GM21737 (cell line): ENCODE data around the gene NCLN.
A peak's percentile ranks its signal among the peaks of the same experiment; 100 is the strongest.
"Not testable (repeated sequence)": the region's sequence is repeated elsewhere in the genome, so short reads cannot be mapped to it uniquely, and the experiment has no call there.

Experiments
- ATAC-seq: cut with Tn5 transposase; IDR thresholded peaks from one replicate; pipeline ENCODE4 v1.9.1; 2021; ENCODE audit warnings: mild to moderate bottlenecking, moderate library complexity; ENCODE audit not compliant: unreplicated experiment

The NCLN gene

DNA sequence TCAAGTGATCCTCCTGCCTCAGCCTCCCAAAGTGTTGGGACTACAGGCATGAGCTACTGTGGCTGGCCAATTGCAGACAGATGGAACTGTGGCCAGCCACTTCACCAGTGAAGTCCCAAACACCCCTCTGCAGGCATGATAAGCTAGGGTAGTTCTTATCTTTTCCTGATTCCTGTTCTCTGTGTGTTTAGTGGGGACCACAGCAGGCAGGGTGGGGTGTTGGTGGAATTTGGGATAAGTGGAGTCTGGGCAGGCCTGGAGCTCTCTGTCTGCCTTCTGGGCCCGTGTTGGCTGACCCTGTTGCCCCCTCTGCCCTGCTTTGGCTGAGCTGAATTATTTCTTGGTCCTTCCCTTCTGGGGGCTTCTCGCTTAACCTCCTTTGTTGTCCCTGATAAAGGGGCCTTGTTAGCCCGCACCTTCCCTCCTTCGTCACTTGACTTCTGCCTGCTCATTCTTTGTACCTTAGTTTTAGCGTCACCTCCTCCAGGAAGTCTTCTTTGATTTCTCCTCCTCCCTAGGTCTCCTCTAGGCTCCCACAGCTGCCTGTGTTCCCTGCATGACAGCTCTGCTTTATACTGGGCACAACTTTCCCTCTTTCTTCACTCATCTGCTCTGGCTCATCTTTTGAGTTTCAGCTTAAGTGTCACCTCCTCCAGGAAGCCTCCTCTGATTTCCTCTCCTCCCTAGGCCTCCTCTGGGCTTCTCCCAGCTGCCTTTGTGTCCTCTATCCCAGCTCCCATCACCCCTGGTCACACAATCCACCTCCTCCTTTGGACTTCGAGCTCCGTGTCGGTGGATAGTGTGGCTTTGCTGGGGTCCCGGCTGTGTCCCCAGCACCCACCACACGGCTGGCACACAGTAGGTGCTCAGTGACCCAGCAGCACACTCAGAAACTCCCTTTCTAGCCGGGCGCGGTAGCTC, 1.7 kb upstream of the NCLN start:
- ATAC-seq = no peak

DNA sequence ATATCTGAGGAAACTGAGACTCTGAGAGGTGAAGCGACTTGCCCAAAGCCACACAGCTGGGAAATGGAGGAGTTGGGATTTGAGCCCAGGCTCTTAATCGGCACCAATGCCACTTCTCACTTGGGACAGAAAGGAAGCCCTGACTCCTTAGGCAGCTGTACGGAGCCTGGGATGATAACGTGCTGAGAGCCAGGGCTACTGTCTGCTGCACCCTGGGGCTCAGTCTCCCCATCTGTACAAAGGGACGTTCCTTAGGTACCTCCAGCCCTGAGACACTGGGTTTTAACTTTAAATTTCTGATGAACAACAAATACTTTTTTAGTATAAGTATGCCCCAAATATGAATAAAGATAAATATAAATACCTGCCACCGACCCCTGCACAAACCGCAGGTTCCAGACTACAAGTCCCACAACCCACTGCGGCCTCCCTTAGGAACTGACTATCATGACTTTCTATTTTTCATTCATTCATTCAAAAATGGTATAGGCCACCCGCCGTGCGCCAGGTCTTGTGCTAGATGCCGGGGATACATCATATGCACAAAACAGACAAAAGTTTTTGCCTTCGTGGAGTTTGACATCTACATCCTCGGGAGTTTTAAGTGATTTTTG, 776 bp upstream of the NCLN start:
- ATAC-seq = peak; percentile 16

DNA sequence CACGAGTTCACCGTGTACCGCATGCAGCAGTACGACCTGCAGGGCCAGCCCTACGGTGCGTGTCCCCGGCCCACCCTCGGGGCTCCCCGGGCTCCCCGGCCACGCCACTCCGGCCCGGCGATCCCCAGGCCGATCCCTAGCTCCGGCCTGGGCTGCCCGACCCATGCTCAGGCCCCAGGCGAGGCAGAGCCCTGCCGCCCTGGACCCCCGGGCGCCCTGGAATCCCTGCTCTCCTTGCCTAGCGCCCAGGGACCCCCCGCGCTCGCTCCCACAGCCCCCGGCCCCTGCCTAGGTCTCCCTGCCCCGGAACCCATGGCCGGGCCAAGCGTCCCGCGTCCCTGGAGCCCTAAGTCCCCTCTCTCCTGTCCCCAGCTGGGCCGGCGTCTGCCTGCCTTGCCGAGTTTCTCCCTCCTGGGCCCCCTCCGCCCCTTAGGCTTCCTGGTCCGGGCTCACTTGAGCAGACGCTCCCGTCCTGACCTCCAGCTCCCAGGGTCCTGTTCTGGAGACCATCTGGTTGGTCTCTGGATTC, 494 bp downstream of the NCLN start:
- peak; percentile 25 for ATAC-seq

DNA sequence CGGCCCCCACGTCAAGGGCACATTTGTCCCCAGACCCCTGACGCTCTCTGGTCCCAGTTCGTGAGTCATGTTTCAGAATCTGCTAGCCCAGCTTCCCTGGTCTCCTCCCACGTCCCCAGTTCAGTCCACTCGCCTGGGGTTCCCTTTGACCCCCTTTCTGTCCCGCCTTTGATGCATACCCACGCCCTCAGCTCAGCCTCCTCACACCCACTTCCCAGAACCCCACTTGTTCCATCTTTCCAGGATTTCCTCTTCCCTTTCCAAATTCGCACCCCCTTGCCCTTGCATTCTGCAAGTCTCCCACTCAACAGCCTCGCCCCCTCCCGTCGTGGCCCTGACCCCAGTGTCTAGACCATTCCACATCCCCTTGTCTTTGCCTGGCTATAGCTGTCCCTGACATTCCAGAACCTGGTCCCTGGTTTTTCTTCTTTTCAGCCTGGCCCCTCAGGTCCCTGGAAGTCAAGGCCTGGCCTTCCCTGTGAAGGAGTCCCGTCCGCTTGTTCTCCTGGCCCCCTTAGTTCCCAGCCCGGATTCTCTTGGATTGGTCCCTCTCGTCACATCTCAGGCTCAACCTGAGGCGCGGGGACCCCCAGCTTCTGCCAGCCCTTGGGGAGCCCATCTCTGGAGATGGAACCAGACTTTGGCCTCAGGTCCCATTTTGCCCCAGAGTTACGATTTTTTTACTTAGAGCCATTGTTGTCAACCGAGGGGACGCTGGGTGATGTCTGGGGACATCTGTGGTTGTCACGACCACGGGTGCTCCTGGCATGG, 1.3 kb downstream of the NCLN start:
- ATAC-seq = no peak

DNA sequence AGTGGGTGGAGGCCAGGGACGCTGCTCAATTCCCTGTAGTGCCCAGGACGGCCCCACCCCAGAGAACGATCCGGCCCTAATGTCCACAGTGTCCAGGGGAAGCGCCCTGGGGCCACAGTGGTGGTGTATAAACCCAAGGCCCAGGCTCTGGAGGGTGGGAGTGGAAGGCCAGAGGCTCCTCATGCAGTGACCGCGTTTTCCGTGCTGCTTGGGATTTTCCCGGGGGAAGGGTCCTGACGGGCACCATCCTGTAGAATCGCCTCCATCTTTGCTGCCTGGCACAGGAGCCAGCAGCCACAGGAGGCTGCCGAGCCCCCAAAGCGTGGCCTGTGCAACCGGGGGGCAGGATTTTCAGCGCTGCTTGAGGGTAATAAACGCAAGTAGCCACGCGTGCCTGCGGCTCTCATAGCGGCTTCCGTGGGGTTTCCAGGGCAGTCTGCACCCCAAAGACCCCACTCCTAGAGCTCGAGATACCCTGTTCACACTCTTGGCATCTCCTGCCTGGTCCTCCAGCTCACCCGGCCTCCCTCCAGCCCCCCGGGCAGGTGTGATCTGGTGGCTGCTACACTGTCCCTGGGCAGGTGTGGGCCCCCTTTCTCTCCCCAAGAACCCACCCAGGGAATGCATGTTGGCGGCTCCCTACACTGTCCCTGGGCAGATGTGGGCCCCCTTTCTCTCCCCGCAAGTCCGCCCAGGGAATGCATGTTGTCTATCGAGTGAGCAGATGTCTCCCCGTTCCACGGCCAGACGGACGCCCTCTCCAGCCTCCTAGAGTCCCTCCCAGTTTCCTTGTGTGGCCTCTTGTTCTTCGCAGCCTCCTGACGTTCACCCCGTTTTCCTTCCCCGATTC, 2.2 kb downstream of the NCLN start:
- ATAC-seq = no peak

DNA sequence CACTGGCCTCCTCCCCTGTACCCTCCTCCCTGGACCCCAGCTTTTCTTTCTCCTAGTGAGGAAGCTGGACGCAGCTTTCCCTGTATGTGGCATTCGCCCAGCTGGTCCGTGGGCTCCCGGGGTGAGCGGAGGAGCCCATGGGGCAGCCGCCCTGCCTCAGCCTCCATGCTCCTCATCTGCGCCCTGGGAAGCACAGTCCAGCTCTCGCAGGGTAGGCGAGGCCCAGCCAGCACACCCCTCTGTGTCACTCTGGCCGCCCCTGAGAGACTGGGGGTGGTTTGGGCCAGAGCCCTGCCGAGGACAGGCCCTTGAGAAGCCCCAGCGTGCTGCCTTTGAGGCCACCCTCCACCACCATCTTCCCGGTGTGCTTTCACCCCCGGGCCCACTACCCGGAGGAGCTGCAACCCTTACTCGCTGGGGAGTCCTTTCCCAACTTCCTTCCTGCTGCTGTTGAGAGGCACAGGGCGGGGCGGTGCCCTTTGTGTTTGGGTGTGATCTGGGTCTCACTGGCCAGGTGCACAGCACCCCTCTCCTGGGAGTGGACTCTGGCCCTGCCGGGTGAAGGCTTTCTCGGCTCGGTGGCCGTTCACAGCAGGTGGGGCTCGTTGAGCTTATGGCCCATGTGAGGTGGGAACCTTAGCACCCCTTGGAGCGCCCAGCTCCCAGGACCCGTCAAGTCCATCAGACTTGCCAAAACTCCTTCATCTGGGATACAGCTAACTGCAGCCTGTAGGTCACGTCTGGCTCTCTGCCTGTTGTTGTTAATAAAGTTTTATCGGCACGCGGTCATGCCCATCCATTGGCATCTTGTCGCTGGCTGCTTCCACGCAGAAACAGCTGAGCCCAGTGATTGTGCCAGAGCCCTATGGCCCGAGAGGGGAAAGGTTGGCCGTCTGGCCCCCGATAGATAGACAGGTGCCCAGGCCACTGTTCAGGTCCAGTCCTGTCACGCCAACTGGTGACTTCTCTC, 3.2 kb downstream of the NCLN start:
- ATAC-seq = no peak

DNA sequence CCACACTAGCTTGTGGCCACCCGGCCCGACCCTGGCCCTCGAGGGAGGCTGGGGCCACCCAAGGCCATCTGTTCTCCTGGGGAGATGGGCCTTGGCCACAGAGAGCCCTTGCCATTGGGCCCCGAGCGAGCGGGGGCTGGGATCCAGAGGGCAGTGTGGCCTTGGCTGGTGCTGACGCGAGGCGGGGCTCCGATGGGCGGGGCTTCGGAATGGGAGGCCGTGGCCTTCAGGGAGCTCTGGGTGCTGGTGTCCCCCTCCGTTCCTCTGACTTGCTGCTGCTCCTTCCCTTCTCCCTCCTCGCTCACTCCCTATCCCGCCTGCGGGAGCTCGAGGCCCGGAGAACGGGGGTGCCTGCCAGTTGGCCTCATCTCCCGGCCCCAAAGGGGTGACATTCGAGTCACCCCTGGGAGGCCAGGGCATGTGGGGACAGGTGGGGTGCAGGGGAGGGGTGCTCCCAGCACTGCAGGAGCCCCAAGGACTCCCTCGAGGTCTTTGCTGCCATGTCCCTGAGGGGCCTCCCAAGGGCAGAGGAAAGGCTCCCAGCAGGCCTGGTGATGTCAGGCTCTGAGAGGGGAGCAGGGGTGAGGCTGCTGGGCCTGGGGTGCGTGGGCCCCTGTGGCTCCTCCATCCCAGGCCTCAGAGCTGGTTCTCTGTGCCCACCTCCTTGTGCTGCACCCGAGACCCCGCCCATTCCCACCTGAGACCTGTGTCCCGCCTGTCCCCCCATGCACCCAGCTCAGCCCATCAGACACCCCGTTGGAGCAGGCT, 4.2 kb downstream of the NCLN start:
- no peak for ATAC-seq

DNA sequence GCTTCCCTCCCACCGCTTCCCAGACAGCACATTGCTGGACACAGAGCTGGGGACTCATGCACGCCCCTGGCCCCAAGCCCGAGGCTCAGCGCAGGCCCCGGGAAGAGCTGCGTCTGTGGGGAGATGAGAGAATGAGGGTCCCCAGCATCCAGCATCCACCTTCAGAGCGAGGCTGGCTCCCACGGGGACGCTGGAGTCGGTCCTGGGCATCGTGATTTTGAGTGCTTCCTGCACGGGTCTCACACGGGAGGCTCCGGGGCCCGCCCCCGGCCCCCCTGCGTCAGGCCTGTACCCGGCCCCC, 4.7 kb downstream of the NCLN start:
- ATAC-seq = no peak

DNA sequence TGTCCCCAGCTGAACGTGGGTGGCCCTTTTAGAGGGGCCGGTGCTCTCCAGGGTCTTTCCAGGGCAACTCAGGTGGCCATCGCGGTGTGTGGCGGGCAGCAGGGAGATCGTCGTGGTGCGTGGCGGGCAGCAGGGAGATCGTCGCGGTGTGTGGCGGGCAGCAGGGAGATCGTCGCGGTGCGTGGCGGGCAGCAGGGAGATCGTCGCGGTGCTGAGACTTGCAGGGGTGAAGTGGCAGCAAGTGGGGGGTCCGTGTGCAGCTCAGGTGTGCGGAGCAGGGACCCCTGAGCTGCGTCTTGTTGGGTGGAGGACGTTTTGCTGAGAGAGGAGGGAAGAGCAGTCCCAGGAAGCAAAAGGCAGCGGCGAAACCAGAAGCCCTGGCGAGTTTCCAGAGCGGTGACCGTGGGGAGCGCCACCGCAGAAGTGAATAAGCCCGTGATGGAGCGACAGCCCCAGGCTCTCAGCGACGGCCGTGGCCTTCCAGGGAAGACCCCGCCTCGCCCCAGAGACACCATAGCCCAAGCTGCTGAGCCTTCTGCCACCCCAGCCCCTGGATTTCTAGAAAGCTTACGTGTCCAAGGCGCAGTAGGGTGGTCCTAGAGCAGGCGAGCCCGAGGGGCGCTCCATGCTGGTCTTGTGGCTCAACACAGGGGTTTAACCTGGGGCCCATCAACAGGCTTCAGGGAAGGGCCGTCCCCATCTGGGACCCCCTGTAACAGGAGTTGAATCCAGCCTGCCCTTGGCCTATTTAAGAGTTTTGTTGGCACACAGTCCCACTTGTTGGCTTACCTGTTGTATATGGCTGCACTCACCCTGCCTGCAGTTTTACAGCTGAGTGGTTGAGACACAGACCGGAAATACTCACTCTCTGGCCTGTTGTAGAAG, 5.4 kb downstream of the NCLN start:
- no peak for ATAC-seq

DNA sequence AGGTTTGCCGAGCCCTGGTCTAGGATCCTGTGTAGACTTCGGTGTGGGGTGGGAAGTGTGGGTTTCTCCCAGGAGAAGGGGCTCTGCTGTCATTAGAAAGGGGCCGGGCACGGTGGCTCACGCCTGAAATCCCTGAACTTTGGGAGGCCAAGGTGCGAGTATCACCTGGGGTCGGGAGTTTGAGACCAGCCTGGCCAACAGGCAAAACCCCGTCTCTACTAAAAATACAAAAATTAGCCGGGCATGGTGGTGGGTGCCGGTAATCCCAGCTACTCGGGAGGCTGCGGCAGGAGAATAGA, 6.0 kb downstream of the NCLN start:
- ATAC-seq = not testable (repeated sequence)

DNA sequence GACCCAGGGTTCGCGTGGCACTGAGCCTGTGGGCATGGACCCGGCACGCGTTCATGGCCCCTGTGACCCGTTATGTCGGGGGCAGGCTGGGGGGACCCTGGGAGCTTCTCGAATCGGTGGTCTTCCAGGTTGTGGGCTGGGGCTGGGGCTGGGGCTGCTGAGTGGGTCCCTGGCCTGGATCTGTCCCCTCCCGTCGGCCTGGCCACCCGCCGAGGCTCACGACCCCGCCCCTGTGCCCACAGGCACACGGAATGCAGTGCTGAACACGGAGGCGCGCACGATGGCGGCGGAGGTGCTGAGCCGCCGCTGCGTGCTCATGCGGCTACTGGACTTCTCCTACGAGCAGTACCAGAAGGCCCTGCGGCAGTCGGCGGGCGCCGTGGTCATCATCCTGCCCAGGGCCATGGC, 6.5 kb downstream of the NCLN start:
- ATAC-seq = no peak

DNA sequence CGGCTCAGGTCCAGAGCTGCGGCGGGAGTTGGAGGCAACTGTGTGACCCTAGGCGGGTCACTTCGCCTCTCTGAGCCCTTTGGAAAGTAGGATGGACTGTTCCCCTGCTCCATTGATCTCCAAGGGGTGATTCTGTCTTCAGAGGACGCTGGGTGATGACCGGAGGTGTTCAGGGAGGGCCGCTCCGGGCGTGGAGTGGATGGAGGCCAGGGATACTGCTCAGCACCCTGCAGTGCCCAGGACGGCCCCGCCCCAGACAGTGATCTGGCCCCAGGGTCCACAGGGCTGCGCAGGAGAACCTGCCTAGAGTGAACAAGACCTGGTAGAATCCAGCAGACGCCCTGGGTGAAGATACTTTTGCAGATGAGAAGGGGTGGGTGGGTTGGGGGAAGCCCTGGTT, 7.0 kb downstream of the NCLN start:
- ATAC-seq = no peak

DNA sequence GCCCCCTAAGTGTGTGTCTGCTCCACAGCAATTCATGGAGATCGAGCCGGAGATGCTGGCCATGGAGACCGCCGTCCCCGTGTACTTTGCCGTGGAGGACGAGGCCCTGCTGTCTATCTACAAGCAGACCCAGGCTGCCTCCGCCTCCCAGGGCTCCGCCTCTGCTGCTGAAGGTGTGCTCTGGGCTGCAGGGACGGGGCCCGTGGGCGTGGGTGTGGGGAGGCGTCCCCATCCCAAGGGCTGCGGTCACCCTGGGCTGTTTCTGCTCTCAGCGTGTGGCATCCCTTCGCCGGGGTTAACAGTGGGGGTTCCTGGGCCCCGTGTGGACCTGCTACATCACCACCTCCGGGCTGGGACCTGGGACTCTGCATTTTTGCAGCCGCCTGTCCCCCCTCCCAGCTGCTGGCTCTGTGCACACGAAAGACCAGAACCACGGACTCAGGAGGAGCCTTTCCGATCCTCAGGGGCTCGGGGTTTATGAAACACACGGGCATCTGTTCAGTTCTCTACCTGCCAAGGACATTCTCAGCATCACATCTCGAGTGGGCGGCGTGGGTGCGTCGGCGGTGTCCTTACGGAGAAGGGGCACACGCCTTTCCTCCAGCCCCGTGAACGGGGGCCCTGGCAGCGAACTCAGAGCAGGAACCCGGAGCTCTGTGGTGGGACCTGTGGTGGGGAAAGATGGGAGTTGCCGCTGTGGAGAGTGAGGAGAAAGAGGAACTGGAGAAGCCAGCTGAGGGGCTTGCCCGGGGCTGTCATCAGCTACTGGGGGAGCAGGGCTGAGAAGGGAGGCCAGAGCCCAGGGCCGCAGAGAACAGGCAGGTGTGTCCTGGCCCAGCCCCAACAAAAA, 7.8 kb downstream of the NCLN start:
- no peak for ATAC-seq

DNA sequence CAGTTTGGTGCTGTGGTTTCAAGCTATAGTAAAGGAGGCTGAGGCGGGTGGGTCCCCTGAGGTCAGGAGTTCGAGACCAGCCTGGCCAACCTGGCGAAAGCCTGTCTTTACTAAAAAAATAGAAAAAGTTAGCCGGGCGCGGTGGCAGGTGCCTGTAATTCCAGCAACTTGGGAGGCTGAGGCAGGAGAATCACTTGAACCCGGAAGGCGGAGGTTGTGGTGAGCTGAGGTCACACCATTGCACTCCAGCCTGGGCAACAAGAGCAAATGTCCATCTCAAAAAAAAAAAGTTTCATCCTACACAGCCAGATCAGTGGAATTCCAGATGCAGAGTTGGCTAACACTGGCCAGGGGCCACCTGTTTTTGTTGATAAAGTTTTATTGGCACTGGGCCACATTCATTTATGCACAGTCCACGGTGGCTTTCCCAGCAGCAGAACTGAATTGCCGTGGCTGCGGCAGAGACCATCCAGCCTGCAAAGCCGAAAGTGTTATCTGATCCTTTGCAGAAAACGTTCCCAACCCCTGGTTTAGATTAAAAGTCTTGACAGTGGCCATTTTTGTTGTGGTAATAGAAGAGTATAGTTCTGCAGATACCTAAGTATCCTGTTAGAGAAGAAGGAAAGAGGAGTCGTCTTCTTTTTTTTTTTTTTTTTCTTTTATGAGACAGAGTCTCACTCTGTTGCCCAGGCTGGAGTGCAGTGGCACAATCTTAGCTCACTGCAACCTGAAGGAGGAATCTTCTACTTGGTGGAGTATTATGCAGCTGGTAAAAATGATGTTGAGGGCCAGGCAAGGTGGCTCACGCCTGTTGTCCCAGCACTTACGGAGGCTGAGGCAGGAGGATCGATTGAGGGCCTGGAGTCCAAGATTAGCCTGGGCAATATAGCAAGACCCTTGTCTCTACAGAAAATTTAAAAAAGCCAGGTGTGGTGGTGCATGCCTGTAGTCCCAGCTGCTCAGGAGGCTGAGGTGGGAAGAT, 8.7 kb downstream of the NCLN start:
- ATAC-seq = no peak

DNA sequence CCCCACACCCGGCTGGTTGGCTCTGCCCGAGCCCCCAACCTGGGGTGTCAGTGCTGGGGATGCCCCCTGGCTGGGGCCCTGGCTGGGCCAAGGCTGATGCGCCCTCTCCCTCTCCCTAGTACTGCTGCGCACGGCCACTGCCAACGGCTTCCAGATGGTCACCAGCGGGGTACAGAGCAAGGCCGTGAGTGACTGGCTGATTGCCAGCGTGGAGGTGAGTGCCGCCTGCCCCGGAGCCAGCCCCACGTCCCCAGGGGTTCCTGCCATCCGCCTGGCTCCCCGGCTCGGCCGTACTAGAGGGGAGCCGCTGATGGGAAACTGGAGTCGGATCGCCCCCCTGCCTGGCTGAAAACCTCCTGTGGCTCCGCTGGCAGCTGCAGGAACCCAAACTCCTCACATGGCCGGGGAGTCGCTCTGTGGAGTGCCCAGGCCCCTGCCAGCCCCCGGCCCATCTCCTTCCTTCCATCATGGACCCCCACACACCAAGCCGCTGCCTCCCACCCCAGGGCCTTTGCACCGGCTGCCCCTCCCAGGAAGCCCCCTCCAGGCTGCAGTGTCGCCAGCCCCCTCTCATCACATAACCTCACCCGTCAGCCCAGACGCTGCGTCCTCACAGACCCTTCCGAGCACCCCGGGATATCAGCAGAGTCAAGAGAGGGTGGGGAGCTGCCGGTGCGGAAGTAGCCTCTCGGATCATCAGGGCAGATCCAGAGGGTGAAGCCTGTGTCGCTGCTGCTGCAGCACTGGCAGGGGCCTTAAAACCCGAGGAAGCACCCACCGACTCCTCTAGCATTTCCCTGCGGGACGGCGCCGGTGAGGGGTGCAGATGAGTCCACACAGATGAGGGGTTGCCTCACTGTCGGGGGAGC, 10.6 kb downstream of the NCLN start:
- no peak for ATAC-seq
